ENCODE measurements around the gene KLHL6. TPM values are rescaled to one million over a fixed set of nuclear protein-coding genes. Genes with fewer than 3 reads are reported as not detected.
A peak's percentile ranks its signal among the peaks of the same experiment; 100 is the strongest.

The KLHL6 gene
- total and polyA plus RNA-seq, 4 donors, result 0.42 to 3.8 (median 1.0) TPM

GRCh38 chr3:183592821-183593220 lies 37.3 kb upstream of the KLHL6 start:
- 95% methylated on average over 7 of the region's 7 CpGs for WGBS
- H3K36me3 ChIP-seq (ENCODE audit: control insufficient read depth in 4 of 4, insufficient read depth in 3 of 4, low read depth in 1 of 4, low read length in 3 of 4), result no peaks in the 10 kb centered on the region

GRCh38 chr3:183591881-183592521 lies 36.5 kb upstream of the KLHL6 start:
- TF ChIP-seq RXRA (IDR thresholded peaks at IDR 0.05) (no peak), TAF1 (conservative IDR thresholded peaks at IDR 0.05) (no peak), RAD21 (IDR thresholded peaks at IDR 0.05) (peak; percentile 48 to 68), REST (IDR thresholded peaks at IDR 0.05) (no peak)
- no peaks in the 10 kb centered on the region for H3K27me3 ChIP-seq (ENCODE audit: control insufficient read depth in 4 of 4, insufficient read depth in 4 of 4, low read length in 3 of 4)
- 58% methylated on average over 6 of the region's 6 CpGs for WGBS
- no peak for DNase-seq (ENCODE audit: low spot score)
- H3K4me1 ChIP-seq (ENCODE audit: control insufficient read depth in 4 of 4, insufficient read depth in 4 of 4, low read length in 3 of 4), result no peaks in the 10 kb centered on the region
- H3K4me3 ChIP-seq (ENCODE audit: low read depth in 1 of 3, low read length in 3 of 3), result no peak overlapping the region
- no peak overlapping the region for H3K27ac ChIP-seq (ENCODE audit: low read depth in 1 of 2, low read length in 2 of 2)
- H3K36me3 ChIP-seq (ENCODE audit: control insufficient read depth in 4 of 4, insufficient read depth in 3 of 4, low read depth in 1 of 4, low read length in 3 of 4), result no peaks in the 10 kb centered on the region
- no peak overlapping the region for H3K9ac ChIP-seq (ENCODE audit: low read depth in 1 of 2, low read length in 2 of 2)
- H3K9me3 ChIP-seq (ENCODE audit: control insufficient read depth in 4 of 4, low read length in 3 of 4), result no peaks in the 10 kb centered on the region

More at GRCh38 chr3:183592821-183593220, 37.3 kb upstream of the KLHL6 start:
- no peak overlapping the region for H3K27ac ChIP-seq (ENCODE audit: low read depth in 1 of 2, low read length in 2 of 2)
- no peaks in the 10 kb centered on the region for H3K4me1 ChIP-seq (ENCODE audit: control insufficient read depth in 4 of 4, insufficient read depth in 4 of 4, low read length in 3 of 4)
- TF ChIP-seq RAD21 (IDR thresholded peaks at IDR 0.05) (no peak), JUND (IDR thresholded peaks at IDR 0.05) (no peak), ATF3 (IDR thresholded peaks at IDR 0.05) (no peak), MAX (IDR thresholded peaks at IDR 0.05) (no peak), EGR1 (IDR thresholded peaks at IDR 0.05; ENCODE audit: low read depth in 2 of 2) (no peak), RXRA (IDR thresholded peaks at IDR 0.05) (no peak), GABPA (IDR thresholded peaks at IDR 0.05 in 1 of 2, conservative IDR thresholded peaks at IDR 0.05 in 1 of 2) (no peak), TAF1 (conservative IDR thresholded peaks at IDR 0.05) (no peak), NR2F2 (IDR thresholded peaks at IDR 0.05) (no peak), HNF4G (IDR thresholded peaks at IDR 0.05) (no peak), FOXA1 (IDR thresholded peaks at IDR 0.05) (no peak)
- TF ChIP-seq, protein P1, sequence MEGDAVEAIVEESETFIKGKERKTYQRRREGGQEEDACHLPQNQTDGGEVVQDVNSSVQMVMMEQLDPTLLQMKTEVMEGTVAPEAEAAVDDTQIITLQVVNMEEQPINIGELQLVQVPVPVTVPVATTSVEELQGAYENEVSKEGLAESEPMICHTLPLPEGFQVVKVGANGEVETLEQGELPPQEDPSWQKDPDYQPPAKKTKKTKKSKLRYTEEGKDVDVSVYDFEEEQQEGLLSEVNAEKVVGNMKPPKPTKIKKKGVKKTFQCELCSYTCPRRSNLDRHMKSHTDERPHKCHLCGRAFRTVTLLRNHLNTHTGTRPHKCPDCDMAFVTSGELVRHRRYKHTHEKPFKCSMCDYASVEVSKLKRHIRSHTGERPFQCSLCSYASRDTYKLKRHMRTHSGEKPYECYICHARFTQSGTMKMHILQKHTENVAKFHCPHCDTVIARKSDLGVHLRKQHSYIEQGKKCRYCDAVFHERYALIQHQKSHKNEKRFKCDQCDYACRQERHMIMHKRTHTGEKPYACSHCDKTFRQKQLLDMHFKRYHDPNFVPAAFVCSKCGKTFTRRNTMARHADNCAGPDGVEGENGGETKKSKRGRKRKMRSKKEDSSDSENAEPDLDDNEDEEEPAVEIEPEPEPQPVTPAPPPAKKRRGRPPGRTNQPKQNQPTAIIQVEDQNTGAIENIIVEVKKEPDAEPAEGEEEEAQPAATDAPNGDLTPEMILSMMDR (IDR thresholded peaks at IDR 0.05; ENCODE audit: low read depth, low read length, missing input control), result no peak
- TF ChIP-seq, protein P2, sequence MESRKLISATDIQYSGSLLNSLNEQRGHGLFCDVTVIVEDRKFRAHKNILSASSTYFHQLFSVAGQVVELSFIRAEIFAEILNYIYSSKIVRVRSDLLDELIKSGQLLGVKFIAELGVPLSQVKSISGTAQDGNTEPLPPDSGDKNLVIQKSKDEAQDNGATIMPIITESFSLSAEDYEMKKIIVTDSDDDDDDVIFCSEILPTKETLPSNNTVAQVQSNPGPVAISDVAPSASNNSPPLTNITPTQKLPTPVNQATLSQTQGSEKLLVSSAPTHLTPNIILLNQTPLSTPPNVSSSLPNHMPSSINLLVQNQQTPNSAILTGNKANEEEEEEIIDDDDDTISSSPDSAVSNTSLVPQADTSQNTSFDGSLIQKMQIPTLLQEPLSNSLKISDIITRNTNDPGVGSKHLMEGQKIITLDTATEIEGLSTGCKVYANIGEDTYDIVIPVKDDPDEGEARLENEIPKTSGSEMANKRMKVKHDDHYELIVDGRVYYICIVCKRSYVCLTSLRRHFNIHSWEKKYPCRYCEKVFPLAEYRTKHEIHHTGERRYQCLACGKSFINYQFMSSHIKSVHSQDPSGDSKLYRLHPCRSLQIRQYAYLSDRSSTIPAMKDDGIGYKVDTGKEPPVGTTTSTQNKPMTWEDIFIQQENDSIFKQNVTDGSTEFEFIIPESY (IDR thresholded peaks at IDR 0.05), result no peak
- no peak overlapping the region for H3K4me3 ChIP-seq (ENCODE audit: low read depth in 1 of 3, low read length in 3 of 3)
- no peaks in the 10 kb centered on the region for H3K9me3 ChIP-seq (ENCODE audit: control insufficient read depth in 4 of 4, low read length in 3 of 4)
- H3K9ac ChIP-seq (ENCODE audit: low read depth in 1 of 2, low read length in 2 of 2), result no peak overlapping the region
- DNase-seq (ENCODE audit: low spot score), result no peak
- no peaks in the 10 kb centered on the region for H3K27me3 ChIP-seq (ENCODE audit: control insufficient read depth in 4 of 4, insufficient read depth in 4 of 4, low read length in 3 of 4)

All from liver (tissue), 9 donors.